IPS-15b (cell line): ENCODE results near the gene PRSS58.

ENCODE experiments used
- H3K27me3 ChIP-seq: one replicate; pipeline ENCODE4 v1.6.1; 2013; ENCODE audit warnings: low read length; ENCODE audit not compliant: control insufficient read depth, insufficient read depth
- H3K36me3 ChIP-seq: one replicate; pipeline ENCODE4 v1.6.1; 2013; ENCODE audit warnings: low read length; ENCODE audit not compliant: control insufficient read depth, insufficient read depth
- H3K4me1 ChIP-seq: one replicate; pipeline ENCODE4 v1.6.1; 2013; ENCODE audit warnings: mild to moderate bottlenecking, low read length; ENCODE audit not compliant: control insufficient read depth, insufficient read depth
- H3K4me3 ChIP-seq: one replicate; pipeline ENCODE4 v1.5.1; 2013; ENCODE audit warnings: low read depth, low read length
- H3K9ac ChIP-seq: one replicate; pipeline ENCODE4 v1.6.1; 2013; ENCODE audit warnings: low read depth, mild to moderate bottlenecking, low read length
- H3K9me3 ChIP-seq: one replicate; pipeline ENCODE4 v1.6.1; 2013; ENCODE audit warnings: mild to moderate bottlenecking, low read length; ENCODE audit not compliant: control insufficient read depth, insufficient read depth

Gene PRSS58

GRCh38 chr7:142257958-142258357, at the start of gene PRSS58:
PRSS58 (minus strand) TSS chr7:142258058; CDS start chr7:142257707, 351 bp downstream.
- no peaks in the 10 kb centered on the region for H3K4me1 ChIP-seq

GRCh38 chr7:142307246-142307900, 49.5 kb upstream of the PRSS58 start:
- Histone ChIP-seq H3K4me1 (no peaks in the 10 kb centered on the region), H3K4me3 (no peak overlapping the region), H3K9ac (no peak overlapping the region), H3K27me3 (no peaks in the 10 kb centered on the region), H3K9me3 (no peaks in the 10 kb centered on the region), H3K36me3 (no peaks in the 10 kb centered on the region)

More at GRCh38 chr7:142257958-142258357, at the start of gene PRSS58:
- Histone ChIP-seq H3K9me3 (no peaks in the 10 kb centered on the region), H3K9ac (no peak within 1 kb of the TSS), H3K36me3 (no peaks in the 10 kb centered on the region), H3K4me3 (no peak within 1 kb of the TSS), H3K27me3 (no peaks in the 10 kb centered on the region)

- Histone ChIP-seq H3K9ac (no peak overlapping the region), H3K36me3 (no peaks in the 10 kb centered on the region), H3K4me1 (no peaks in the 10 kb centered on the region), H3K9me3 (no peaks in the 10 kb centered on the region), H3K27me3 (peaks cover 7% of the 10 kb centered on the region), H3K4me3 (no peak overlapping the region)
Observed at GRCh38 chr7:142303650-142304049, 45.8 kb upstream of the PRSS58 start.

GRCh38 chr7:142301923-142302550, 44.2 kb upstream of the PRSS58 start:
- Histone ChIP-seq H3K4me1 (no peaks in the 10 kb centered on the region), H3K9me3 (no peaks in the 10 kb centered on the region), H3K27me3 (peaks cover 13% of the 10 kb centered on the region), H3K36me3 (no peaks in the 10 kb centered on the region), H3K9ac (no peak overlapping the region), H3K4me3 (no peak overlapping the region)

GRCh38 chr7:142301299-142301698, 43.4 kb upstream of the PRSS58 start:
- Histone ChIP-seq H3K9ac (no peak overlapping the region), H3K4me1 (no peaks in the 10 kb centered on the region), H3K9me3 (no peaks in the 10 kb centered on the region), H3K36me3 (no peaks in the 10 kb centered on the region), H3K27me3 (peaks cover 13% of the 10 kb centered on the region), H3K4me3 (no peak overlapping the region)

GRCh38 chr7:142300689-142301088, 42.8 kb upstream of the PRSS58 start:
- no peak overlapping the region for H3K4me3 ChIP-seq
- no peaks in the 10 kb centered on the region for H3K4me1 ChIP-seq
- H3K9ac ChIP-seq: no peak overlapping the region
- H3K9me3 ChIP-seq: no peaks in the 10 kb centered on the region
- H3K27me3 ChIP-seq: peaks cover 13% of the 10 kb centered on the region
- no peaks in the 10 kb centered on the region for H3K36me3 ChIP-seq

GRCh38 chr7:142299237-142299781, 41.5 kb upstream of the PRSS58 start:
- H3K9me3 ChIP-seq: no peaks in the 10 kb centered on the region
- no peak overlapping the region for H3K4me3 ChIP-seq
- H3K27me3 ChIP-seq: peaks cover 13% of the 10 kb centered on the region
- no peak overlapping the region for H3K9ac ChIP-seq
- H3K4me1 ChIP-seq: no peaks in the 10 kb centered on the region
- H3K36me3 ChIP-seq: no peaks in the 10 kb centered on the region

- H3K9ac ChIP-seq: no peak overlapping the region
- H3K4me3 ChIP-seq: no peak overlapping the region
- peaks cover 13% of the 10 kb centered on the region for H3K27me3 ChIP-seq
Observed at GRCh38 chr7:142298627-142299026, 40.8 kb upstream of the PRSS58 start.

GRCh38 chr7:142298009-142298408, 40.2 kb upstream of the PRSS58 start:
- H3K9me3 ChIP-seq: no peaks in the 10 kb centered on the region
- H3K36me3 ChIP-seq: no peaks in the 10 kb centered on the region
- peaks cover 13% of the 10 kb centered on the region for H3K27me3 ChIP-seq
- H3K4me3 ChIP-seq: no peak overlapping the region
- H3K9ac ChIP-seq: no peak overlapping the region
- H3K4me1 ChIP-seq: no peaks in the 10 kb centered on the region

More at GRCh38 chr7:142298627-142299026, 40.8 kb upstream of the PRSS58 start:
- Histone ChIP-seq H3K9me3 (no peaks in the 10 kb centered on the region), H3K36me3 (no peaks in the 10 kb centered on the region), H3K4me1 (no peaks in the 10 kb centered on the region)

GRCh38 chr7:142280263-142280662, 22.4 kb upstream of the PRSS58 start:
- Histone ChIP-seq H3K36me3 (no peaks in the 10 kb centered on the region), H3K4me3 (no peak overlapping the region), H3K27me3 (no peaks in the 10 kb centered on the region), H3K9me3 (no peaks in the 10 kb centered on the region), H3K9ac (no peak overlapping the region), H3K4me1 (no peaks in the 10 kb centered on the region)

GRCh38 chr7:142279601-142280000, 21.7 kb upstream of the PRSS58 start:
- H3K9ac ChIP-seq: no peak overlapping the region
- H3K36me3 ChIP-seq: no peaks in the 10 kb centered on the region
- H3K9me3 ChIP-seq: no peaks in the 10 kb centered on the region

GRCh38 chr7:142275028-142275427, 17.2 kb upstream of the PRSS58 start:
- H3K9ac ChIP-seq: no peak overlapping the region
- H3K4me3 ChIP-seq: no peak overlapping the region
- H3K36me3 ChIP-seq: no peaks in the 10 kb centered on the region
- H3K9me3 ChIP-seq: no peaks in the 10 kb centered on the region
- H3K27me3 ChIP-seq: no peaks in the 10 kb centered on the region
- H3K4me1 ChIP-seq: peaks cover 3% of the 10 kb centered on the region

More at GRCh38 chr7:142279601-142280000, 21.7 kb upstream of the PRSS58 start:
- Histone ChIP-seq H3K27me3 (no peaks in the 10 kb centered on the region), H3K4me1 (no peaks in the 10 kb centered on the region), H3K4me3 (no peak overlapping the region)
